GM18909 (cell line): ENCODE results near the gene IL36A.

Experiments used
- ATAC-seq: cut with Tn5 transposase; IDR thresholded peaks from one replicate; pipeline ENCODE4 v1.9.1; 2021; ENCODE audit warnings: mild to moderate bottlenecking; ENCODE audit not compliant: unreplicated experiment, poor library complexity

Gene IL36A

DNA sequence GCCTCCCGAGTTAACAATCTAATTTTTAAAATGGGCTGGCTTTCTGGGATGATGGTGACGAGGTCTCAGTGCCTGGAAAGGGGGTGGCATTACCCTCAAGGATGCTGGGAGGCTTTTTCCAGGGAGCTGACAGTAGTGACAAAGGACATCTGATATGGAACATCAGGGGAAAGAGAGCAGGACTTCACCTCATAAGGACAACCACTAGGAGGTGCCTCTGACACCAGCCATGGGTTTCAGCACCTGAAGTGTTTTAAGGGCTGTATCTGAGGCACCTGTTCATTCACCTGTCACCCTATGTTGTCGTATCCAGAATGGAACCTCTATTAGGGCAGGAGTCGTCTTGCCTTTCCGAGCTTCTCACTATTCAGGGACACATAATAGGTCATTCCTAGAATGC is 36.6 kb downstream of the IL36A start:
- ATAC-seq, result no peak

DNA sequence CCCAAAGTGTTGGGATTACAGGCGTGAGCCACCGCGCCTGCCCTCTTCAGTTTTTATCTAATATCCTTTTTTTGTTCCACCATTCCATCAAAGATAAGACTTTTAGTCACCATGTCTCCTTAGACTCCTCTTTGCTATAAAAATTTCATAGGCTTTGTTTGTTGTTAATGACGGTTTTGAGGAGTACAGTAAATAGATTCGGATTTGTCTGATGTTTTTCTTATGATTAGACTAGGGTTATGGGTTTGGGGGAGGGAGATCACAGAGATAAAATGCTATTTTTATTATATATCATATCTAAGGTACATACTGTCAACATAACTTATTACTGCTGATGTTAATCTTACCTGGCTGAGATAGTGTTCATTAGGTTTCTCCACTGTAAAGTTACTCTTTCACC is 41.2 kb downstream of the IL36A start:
- no peak for ATAC-seq

DNA sequence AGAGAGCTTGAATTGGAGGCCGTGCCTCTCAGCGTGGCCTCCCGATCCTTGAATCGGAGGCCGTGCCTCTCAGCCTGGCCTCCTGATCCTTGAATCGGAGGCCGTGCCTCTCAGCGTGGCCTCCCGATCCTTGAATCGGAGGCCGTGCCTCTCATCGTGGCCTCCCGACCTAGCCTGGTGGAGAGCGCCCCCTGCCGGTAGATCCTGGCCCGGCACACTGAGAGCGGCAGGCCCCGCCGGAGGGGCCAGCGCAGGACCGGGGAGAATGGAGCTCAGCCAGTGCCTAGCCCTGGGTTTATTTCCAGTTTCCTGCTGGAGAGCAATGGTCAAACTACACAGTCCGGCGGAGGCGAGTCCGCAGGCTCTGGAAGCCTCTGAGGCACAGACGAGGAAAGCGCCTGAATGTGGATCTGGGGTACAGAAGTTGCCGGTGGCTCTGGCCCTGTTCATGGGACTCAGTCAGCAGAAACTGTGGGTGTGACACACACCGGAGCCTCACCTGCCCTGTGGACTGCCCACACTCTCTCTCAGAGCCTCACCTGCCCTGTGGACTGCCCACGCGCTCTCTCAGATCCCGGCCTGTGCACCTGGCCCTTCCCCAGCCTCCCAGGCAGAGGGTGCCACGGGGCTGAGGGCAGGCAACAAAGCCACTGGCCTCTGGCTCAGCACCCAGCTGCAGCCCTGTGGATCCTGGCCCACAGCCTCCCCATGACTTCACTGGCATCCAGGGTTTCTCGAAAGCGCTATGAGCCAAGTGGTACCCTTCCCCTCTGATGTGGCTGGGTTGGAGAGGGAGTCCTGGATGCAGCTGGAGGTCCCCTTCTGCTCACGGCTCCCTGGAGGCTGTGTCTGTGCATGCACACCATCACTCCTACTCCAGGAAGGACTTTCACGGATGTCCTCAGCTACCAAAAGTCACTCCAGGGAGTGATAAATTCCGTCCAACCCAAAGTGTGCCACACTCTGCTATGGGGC is 45.9 kb downstream of the IL36A start:
- no peak for ATAC-seq

DNA sequence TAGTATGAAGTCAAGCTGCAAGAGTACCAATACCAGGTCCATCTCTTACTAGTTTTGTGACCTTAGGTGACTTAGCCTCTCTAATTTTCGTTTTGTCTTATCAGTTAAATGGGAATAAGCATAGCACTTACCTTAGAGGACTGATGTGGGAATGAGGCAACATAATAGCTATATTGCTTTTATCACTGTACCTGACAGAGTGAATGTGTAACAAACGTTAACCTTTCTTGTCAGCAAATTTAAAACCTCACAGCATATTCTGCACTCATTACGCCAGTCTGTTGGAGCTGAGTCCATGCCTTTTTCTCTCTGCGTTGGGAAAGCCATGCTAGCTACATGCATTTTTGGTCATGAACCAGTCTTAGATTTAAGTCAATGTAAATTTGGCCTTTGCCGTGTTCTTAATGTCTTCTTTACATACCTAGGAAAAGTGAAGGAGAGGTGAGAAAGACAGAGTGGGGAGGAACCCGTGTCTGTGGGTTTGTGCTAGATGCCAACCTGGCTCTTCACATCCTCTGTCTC is 47.2 kb downstream of the IL36A start, which contains the start of gene IL36B:
IL36B (minus strand) TSS at position 472 of the 522 bp plus-strand sequence.
- no peak for ATAC-seq

DNA sequence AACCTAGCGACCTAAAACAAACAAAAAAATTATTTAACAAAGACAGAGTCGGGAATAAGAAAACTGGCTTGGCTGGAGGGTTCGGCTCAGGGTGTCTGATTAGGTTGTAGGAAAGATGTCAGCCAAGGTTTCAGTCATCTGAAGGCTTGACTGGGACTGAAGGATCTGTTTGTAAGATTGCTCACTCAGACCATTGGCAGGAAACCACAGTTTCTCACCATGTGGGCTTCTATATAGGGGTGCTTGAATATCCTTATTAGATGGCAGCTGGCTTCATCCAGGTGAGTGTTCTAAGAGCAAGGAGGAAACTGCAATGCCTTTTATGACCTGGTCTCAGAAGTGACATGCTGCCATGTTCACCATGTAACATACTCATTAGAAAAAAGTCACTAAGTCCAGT is 48.4 kb downstream of the IL36A start:
- no peak for ATAC-seq

DNA sequence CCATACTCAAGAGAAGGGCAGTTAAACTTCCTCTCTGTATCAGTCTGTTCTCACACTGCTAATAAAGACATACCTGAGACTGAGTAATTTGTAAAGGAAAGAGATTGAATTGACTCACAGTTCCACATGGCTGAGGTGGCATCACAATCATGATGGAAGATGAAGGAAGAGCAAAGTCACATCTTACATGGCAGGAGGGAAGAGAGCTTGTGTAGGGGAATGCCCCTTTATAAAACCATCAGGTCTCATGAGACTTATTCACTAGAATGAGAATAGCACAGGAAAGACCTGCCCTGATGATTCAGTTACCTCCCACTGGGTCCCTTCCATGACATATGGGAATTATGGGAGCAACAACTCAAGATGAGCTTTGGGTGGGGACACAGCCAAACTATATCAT is 48.8 kb downstream of the IL36A start:
- no peak for ATAC-seq

DNA sequence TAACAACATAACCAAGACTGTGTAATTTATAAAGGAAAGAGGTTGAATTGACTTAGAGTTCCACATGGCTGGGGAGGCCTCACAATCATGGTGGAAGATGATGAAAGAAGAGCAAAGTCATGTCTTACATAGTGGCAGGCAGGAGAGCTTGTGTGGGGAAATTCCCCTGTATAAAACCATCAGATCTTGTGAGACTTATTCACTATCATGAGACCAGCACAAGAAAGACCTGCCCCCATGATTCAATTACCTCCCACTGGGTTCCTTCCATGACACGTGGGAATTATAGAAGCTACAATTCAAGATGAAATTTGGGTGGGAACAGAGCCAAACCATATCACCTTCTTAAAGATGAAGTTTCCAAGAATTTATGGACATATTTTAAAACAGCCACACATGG is 51.3 kb downstream of the IL36A start:
- ATAC-seq, result no peak

DNA sequence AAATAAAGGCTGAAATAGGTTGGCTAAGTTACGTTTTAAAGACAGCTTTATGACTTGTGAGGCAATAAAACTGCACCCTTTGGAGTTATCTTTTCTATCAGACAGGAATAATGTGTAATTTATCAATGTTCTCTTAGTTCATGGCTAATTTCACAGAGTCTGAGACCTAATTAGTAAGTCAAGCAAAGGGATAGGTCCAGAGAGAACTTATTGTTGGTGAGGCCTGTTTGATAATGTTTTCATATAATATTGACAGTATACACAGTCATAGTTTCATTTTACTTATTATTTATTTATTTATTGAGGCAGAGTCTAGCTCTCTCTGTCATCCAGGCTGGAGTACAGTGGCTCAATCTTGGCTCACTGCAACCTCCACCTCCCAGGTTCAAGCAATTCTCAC is 51.9 kb downstream of the IL36A start:
- ATAC-seq, result no peak
